Hypothalamus (tissue), 51 donors: ENCODE data around the gene KCNIP1.
"Not testable (repeated sequence)": the region's sequence is repeated elsewhere in the genome, so short reads cannot be mapped to it uniquely, and the experiment has no call there.

ENCODE experiments used
- DNase-seq, 51 donors: peaks; one replicate each; lab custom pipeline; 2025; lab: John Stamatoyannopoulos, UW

KCNIP1 gene

GRCh38 chr5:170740551-170741205 is 236.9 kb downstream of the KCNIP1 start:
- no peak for DNase-seq

DNA sequence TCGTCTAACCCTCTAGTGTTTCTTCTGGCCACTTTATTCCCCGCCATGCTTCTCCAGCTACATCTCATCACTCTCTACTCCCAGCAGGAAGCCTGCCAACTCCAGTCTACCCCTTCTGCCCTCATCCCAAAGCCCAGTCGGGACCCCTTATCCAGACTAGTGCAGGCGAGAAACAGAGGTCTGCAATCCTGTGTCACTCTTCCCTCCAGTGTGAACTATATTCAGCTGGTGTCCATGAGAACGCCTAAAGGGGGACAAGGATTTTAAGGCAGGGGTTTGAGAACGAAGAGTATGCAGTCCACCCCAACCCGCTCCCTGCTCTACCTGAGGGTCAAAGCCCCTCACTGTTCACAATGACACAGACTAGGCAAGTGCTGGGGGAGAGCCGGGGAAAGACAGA is 238.0 kb downstream of the KCNIP1 start:
- DNase-seq: no peak

- no peak for DNase-seq
These were observed 240.0 kb downstream of the KCNIP1 start for GRCh38 chr5:170743876-170744212.

- no peak for DNase-seq
These were observed 241.8 kb downstream of the KCNIP1 start for GRCh38 chr5:170745481-170746071.

- no peak for DNase-seq
These were observed 242.5 kb downstream of the KCNIP1 start for GRCh38 chr5:170746075-170746960.

GRCh38 chr5:170746961-170747340 is 243.1 kb downstream of the KCNIP1 start:
- DNase-seq: no peak

DNA sequence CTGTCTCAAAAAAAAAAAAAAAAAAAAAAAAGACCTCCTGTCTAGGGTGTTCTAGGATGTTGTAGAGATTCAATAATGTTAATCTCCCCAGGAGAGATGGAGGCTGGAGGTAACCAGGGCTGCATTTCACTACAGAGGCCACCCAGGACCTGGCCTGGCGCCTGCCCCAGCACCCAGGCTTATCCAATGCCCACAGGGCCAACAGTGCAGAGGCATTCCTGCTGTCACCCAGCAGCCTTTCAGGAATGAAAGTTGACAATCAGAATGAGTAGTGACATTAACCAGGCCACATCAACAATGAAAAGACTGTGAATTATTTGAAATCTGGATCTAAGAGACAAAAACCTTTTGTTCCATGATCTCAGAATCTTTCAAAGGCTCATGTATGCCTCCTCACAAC is 243.5 kb downstream of the KCNIP1 start:
- no peak for DNase-seq

DNA sequence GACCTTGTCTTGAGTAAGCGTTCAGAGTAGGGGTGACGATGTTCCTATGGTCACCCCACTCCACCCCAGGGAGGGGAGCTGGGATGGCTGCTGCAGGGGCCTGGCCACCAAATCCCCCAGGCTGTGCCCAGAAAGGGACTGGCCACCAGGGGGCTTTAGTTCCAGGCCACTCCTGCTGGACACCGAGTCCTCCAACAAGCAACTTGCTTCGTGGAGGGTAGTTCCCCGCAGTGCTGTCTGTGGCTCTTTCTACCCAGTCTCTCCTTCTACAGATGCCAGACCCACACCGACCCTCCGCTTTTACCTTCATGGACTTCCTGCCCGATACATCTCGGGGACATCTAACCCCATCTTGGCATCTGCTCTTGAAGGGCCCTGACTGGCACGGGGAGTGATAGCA is 244.0 kb downstream of the KCNIP1 start:
- DNase-seq: peak in 1 of 51 donors; percentile 3

DNA sequence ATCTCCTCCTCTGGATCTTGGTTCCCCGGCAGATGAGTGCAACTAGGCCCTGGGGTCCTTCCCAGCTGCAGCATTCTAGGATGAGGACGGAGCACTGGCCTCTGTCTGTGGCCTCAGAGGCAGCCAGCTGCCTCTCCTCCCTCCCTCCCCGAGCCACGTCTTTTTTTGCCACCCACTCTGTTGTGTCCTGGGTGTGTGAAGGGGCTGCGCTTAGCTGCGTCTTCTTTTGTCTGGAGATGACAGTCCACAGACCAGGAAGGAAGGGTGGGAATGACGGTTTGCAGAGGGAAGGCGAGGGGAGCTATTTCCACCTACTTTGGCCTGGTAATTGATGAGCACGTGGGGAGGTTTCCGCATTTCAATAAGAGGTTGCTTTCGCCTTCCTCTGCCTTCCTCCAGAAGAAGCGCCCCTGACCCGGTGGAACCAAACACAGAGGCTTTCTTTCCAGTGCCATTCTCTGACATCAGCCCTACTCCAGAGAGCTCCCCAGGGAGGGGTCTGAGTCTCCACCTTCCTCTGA is 245.2 kb downstream of the KCNIP1 start:
- no peak for DNase-seq

DNA sequence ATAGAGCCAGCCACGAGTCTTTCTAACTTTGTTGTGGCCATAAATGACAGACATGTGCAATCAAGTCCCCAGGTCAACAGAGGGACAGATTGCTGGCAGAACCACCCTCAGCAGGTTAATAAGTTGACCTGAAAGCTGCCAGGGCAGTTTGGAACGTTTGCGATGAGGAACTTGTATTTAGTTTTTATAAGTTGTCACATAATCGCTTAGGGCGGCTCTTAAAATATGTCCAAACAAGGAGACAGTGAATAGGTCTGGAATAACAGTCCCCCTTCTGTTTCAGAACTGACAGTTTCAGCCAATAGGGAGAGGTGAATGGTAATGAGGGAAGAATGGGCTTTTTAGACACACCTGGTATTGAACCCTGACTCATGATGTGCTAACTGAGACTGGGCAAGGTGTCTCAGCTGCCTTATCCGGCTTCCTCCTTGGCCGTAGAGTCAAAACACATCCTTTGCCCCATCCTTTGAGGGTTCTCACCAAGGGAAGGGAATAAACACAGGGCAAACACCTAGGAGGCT is 246.2 kb downstream of the KCNIP1 start:
- DNase-seq: no peak

DNA sequence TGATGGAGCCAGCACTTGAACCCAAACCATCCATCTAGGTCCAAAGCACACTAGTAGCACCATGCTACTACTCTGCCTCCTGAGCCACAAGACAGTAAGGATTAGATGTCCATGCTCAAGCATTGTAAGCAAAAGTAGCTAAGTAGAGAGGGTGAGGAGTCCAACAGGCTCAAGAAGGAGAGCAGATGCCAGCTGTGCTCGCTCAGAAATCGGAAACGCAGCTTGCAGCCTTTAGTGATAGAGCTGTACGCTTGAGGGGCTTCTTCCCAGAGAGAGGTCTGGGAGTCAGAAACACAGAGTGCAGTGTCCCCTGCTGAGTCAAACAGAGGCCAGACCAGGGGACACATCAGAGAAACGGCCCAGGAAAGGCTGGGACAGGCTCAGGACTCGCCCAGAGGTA is 247.0 kb downstream of the KCNIP1 start:
- DNase-seq: no peak

- DNase-seq: no peak
These were observed 247.8 kb downstream of the KCNIP1 start for GRCh38 chr5:170751631-170752030.

DNA sequence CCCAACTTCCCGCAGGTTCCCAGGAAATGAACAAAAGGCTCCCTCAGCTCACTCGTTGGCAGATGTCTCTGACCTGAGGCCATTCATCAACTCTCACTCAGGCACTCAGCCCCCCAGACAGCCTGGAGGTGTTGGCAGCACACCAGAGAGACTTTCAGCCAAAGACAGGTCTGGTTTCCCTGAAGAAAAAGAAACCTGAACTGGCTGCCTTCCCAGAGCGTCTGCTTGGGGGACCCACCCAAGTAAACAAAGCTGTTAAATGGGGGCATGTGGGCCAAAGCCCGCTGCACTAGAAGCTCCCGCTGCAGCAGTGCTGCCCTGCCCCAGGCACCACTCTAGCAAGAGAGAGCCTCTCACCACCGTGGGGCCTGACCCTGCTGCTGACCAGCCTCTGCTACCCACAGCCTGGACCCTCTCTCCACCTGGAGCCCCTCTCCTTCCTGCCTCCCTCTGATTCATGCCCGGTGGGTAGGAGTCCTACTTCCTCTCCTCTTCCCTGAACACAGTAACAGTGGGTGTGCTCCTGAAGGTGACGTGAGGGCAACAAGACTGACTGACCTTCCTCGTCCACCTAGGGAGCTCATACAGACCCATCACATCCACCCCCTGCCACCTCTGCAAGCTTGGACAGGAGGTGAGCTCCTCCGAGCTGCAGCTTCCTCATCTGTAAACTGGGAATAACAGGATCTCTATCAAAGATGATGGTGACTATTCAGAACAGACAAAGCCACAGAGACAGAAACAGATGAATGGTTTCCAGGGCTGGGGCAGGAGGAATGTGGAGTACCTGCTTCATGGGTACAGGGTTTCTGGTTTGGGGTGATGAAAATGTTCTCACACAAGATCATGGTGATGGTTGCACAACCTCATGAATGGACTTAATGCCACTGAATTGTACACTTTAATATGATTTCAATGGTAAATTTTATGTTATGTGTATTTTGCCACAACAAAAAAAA is 248.7 kb downstream of the KCNIP1 start:
- no peak for DNase-seq

GRCh38 chr5:170753311-170753710 is 249.5 kb downstream of the KCNIP1 start:
- no peak for DNase-seq

DNA sequence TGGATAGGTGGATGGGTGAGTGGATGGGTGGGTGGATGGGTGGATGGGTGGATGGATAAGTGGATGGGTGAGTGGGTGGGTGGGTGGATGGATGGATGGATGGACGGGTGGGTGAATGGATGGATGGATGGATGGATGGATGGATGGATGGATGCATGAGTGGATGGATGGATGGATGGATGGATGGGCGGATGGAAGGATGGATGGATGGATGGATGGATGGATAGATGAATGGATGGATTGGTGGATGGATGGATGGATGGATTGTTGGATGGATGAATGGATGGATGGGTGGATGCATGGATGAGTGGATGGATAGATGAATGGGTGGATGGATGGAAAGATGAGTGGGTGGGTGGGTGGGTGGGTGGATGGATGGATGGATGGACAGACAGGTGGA is 250.7 kb downstream of the KCNIP1 start:
- not testable (repeated sequence) for DNase-seq

GRCh38 chr5:170755679-170756456 is 252.0 kb downstream of the KCNIP1 start:
- no peak for DNase-seq

GRCh38 chr5:170756691-170757090 is 252.9 kb downstream of the KCNIP1 start:
- DNase-seq: no peak

- DNase-seq: no peak
These were observed 253.4 kb downstream of the KCNIP1 start for GRCh38 chr5:170757182-170757601.

DNA sequence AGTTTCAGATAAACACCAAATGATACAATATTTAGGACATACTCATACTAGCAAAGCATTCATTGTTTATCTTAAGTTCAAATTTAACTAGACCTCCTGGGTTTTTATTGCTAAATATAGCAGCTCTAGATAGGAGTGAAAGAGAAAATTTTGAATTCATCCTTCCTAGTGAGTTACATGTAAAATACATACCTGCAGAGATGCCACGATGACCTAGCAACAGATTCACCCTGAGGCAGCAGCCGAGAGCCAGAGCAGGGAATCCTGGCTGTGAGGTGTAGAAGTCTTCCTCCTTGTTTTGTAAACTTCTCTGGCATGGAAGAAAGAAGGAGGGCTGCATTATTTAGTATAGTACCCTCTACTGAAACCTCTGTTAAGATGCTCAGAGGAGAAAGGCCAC is 253.8 kb downstream of the KCNIP1 start:
- no peak for DNase-seq
